Mucosa of gallbladder (tissue), 1 donor: Measurements from ENCODE around the gene RACK1. TPM values are rescaled to one million over a fixed set of nuclear protein-coding genes. Genes with fewer than 3 reads are reported as not detected.

ENCODE experiments used
- DNase-seq: peaks from one replicate; pipeline ENCODE4 v3.0.0-alpha.2; 2020; ENCODE audit warnings: low spot score
- total RNA-seq: library from RNA; stranded (reverse); gene quantifications from one replicate; pipeline ENCODE4 v1.2.1, GENCODE V29; 2021
- donor health status: DM: no; HTN: no; CAD: no.

The RACK1 gene
- total RNA-seq, 1 donor from 2014 or later = 1,033 TPM

DNA sequence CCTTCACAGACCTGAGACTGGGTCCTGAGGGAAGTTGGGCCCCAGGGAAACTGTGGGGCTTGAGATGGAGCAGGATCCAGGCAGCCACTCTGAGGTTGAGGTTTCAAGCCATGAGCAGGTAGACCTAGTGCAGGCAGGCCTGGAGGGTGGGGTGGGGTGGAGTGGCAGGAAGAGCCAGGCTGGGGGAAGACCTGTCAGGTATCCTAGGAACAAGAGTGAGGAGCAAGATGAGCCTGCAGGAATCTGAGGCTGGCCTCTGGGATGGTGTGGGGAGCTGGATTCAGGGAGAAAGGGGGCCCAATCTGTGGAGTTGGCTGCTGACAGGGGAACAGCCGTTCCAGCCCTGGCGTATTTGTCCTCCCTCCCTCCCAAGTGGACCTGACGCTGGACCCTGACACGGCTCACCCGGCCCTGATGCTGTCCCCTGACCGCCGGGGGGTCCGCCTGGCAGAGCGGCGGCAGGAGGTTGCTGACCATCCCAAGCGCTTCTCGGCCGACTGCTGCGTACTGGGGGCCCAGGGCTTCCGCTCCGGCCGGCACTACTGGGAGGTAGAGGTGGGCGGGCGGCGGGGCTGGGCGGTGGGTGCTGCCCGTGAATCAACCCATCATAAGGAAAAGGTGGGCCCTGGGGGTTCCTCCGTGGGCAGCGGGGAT, 9.8 kb downstream of the RACK1 start:
- DNase-seq = no peak

DNA sequence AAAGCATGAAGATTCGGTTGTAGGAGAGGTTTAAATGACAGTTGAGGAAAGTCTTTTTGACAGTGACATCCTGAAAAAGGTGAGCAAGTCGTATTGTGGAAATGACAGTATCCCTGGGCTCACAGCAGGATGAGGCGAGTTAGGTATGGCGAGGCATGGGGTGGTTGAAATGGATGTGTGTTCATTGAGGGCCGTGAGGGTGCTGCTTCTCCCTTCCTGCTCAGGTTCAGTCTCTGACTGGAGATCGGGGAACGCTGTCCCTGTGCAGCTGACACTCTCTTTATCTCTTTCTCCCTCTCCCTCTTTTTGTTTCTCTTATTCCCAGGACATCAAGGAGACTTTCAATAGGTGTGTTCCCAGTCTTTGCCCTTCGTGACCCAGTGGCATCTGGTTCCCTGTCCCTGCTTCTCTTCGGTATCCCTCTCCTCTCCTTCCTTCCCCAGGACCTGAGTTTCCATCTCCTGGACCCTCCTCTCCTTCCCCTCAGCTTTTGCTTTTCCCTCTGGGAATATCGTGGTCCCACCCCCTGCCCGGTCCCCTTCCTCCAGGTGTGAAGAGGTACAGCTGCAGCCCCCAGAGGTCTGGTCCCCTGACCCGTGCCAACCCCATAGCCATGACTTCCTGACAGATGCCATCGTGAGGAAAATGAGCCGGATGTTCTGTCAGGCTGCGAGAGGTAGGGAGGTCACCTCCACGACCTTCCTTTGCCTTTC, 10.5 kb downstream of the RACK1 start:
- no peak for DNase-seq

DNA sequence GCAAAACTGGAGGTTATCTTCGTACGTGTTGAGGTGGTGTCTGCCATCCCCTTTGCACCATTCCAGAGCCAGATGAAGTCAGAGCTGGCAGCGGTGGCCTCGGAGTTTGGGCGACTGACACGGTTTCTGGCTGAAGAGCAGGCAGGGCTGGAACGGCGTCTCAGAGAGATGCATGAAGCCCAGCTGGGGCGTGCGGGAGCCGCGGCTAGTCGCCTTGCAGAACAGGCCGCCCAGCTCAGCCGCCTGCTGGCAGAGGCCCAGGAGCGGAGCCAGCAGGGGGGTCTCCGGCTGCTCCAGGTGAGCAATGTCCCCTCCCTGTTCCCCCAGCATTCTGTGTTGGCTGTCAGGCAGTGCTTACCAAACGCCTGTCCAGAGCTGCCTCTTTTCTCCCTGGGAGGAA, 11.1 kb downstream of the RACK1 start:
- DNase-seq = no peak

DNA sequence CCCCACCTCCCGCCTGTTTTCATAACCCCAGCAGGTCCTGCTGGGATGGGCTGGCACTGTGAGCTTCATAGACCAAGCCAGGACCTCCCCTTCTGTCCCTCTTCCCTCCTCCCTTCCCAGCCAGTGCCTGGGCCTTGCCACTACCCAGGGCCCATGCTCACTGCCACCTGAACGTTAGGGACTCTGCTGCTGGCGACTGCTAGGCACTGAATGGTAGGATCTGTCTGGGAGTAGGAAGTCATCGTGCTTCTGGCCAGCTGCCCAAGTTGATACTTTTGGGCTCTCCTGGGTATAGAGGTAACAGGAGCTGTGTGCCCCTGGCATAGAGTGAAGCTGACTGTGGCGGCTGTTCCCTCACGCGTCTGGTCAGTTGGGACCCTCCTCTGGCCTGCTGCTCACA, 12.3 kb downstream of the RACK1 start:
- no peak for DNase-seq

DNA sequence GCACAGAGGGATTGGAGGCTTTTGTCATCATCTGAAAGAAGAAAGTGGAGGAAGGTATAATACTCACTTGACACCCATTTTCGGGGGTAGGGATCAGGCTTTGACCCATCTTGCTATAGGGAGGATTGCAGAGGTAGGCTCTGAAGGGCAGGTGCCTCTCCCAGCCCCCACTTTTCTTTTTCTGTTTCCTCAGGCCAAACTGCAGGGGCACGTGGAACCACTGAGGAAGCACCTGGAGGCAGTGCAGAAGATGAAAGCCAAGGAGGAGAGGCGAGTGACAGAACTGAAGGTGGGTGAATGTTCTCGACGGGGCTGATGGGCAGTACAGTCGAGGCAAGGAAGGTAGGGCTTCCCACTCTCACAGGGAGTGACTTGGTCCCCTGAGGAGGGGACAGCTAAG, 13.2 kb downstream of the RACK1 start:
- no peak for DNase-seq

DNA sequence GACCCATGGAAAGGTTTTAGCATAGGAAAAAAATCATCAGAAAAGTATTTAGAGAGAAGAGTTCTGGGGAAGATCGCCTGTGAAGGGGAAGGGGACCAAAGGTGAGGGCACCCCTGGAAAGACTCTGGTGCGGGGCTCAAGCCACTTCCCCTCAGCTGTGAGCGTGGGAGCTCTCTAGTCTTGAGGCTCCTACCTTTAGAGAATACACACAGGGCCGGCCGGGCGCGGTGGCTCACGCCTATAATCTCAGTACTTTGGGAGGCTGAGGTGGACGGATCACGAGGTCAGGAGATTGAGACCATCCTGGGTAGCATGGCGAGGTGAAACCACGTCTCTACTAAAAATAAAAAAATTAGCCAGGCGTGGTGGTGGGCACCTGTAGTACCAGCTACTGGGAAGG, 13.7 kb downstream of the RACK1 start:
- DNase-seq = no peak

DNA sequence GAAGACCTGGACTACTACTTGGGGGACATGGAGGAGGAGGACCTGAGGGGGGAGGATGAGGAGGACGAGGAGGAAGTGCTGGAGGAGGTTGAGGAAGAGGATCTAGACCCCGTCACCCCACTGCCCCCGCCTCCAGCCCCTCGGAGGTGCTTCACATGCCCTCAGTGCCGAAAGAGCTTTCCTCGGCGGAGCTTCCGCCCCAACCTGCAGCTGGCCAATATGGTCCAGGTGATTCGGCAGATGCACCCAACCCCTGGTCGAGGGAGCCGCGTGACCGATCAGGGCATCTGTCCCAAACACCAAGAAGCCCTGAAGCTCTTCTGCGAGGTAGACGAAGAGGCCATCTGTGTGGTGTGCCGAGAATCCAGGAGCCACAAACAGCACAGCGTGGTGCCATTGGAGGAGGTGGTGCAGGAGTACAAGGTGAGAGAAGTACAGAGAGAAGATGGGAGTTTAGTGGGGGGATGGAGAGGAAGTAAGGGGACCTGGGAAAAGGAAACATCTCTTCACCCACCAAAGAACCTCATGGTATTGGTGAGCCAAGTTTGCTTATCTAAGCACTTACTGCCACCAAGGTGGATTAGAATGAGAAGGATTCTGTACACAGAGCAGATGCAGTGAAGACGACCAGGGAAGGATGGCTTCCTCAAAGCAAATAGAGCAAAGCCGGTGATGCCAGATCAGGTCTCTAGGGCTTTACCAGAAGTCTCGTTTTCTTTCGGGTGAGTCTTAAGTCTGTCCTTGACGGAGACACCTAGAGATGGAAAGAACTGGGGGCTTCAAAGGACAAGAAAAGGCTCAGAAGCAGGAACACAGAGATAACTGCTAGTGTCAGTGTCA, 19.1 kb downstream of the RACK1 start:
- no peak for DNase-seq

DNA sequence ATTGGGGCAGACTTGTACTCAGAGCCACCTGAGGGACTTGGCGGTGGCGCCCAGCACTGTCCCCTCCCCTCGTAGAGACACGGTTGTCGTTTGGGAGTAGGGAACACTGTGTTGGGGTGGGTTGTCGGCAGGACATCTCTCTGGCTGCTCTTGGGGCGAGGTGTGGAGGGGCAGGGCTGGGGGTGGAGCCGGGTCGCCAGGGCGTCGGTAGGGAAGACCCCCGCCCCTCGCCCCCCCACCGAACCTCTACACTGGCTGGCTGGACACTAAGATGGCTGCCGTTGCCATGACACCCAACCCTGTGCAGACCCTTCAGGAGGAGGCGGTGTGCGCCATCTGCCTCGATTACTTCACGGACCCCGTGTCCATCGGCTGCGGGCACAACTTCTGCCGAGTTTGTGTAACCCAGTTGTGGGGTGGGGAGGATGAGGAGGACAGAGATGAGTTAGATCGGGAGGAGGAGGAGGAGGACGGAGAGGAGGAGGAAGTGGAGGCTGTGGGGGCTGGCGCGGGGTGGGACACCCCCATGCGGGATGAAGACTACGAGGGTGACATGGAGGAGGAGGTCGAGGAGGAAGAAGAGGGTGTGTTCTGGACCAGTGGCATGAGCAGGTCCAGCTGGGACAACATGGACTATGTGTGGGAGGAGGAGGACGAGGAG, 19.8 kb downstream of the RACK1 start:
- DNase-seq = peak; percentile 51

DNA sequence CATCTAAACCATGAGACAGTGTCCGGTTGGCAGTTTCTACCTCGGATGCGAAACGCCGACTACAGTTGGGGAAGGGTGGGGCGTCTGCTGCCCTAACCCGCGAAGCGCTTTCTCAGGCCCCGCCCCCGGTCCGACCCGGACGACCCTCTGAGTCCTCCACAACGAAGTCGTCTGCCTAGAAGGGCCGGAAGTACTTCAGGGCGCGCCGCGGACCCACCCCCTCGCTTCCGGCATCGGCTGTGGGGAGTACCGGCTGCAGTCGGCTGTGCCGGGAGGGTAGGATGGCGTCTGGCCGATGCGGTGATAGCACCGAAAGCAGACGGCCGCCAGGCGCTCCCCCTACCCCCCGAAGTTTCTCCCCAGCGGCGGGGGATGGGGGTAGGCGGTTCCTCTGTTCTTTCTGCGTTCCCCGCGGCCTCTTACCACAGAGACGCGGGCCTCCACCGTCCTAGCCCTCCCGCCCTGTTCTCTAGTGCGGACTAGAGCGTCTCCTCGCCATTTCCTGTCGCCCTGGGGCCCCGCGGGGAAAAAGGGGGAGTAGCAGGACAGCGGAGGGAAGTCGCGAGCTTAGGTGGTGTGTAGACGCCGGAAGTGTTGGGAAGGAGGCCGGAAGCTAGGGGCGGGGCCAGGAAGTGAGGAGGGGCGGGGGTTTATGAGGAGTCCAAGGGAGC, 20.5 kb downstream of the RACK1 start, which contains the start of gene TRIM41:
Gene TRIM41, plus strand, starts transcription at position 224 of the 671 bp plus-strand sequence. CDS start 719 bp downstream, outside the sequence.
- DNase-seq = peak; percentile 98

DNA sequence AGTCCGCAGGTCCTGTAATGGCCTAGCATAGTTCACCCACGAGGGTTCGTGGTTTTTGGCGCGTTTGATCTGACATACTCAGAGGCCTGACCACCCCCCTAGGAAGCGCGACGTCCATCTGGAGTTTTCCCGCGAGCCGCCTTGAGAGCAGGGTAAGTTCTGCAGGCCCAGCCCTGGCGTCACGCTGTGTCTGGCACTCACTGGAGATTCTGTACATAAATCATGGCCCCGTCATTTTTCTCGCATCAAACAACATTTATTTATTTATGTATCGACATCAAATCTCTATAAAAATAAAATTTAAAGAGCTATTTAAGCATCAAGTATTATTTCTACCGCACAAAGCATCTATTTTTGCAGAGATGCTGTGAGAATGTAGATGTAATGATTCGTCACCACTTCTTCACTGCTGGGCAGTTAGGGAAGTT, 21.1 kb downstream of the RACK1 start:
- no peak for DNase-seq

DNA sequence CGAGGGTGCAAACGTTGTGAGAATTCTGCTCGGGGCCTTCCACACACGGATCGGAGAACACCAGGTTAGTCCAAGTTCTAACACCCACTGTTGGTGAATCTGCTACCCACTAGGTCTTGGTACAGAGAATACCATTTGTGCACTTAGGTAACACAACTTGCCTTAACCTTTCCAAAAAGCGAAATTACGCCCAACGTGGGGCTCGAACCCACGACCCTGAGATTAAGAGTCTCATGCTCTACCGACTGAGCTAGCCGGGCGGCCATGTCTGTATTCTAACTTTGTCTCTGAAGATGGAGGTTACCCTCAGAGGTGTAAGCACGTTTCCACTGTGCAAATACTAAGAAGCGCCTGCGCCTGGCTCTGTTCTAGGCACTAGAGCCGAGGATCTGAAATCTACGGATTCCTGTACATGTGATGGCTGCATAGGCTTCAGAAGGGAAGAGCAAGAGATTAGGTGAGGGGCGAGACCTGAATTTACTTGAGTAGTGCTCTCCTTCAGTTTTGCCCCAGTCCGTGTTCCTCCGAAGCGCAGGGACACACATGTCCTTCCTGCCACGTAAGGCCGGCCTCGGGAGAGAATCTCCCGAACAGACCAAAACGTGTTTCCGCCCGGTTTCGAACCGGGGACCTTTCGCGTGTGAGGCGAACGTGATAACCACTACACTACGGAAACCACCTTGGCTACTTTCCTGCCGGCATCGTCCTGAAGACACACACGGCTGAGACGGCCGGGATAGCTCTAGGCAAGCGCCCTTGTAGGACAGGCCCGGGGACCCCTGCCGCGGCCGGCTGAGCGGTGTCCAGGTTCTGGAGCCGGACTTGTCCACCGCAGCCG, 21.7 kb downstream of the RACK1 start:
- peak; percentile 98 for DNase-seq

DNA sequence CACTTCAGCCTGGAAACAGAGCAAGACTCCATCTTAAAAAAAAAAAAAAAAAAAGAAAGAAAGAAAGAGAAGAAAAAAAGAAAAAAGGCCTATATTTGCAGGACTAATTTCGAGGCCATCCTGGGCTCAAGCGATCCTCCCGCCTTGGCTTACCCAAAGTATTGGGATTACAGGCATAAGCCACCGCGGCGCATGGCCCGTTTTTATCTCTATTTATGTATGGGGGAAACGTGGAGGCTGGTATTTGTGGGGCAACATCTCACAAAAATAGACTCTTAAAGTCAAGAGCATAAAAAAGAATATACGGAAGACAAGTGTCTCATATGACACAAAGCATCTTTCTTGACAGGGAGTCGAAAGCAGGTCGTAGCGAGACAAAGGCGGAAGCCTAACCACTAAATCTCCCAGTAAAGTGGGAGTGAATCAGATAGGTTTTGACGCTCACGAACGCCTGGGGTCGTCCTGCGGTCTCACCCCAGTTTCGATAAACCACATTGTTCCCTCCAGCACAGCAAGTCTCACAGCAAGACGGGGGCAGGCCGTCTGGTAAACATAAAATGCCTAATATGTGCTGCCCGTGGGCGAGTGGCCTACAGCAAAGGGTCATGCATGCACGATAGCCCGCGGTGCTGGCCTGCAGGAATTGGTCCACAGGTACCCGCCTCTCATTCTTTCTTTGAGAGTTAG, 22.5 kb downstream of the RACK1 start:
- DNase-seq = peak; percentile 23

DNA sequence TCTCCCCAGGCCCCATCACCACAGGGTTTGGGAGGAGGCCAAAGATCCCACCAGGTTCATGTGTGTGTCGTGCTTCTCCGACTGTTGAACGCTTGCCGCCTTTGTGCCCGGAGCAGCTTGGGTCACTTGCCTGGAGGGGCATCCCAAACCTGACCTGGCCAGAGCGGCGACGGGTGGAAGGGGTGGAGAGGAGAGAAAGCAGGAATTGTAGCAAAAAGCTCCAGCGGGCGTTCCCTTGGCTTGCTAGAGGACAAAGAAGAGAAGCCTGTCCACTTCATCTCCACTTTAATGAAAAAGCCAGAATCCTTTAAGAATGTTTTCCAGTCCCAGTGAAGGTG, 23.6 kb downstream of the RACK1 start:
- no peak for DNase-seq

DNA sequence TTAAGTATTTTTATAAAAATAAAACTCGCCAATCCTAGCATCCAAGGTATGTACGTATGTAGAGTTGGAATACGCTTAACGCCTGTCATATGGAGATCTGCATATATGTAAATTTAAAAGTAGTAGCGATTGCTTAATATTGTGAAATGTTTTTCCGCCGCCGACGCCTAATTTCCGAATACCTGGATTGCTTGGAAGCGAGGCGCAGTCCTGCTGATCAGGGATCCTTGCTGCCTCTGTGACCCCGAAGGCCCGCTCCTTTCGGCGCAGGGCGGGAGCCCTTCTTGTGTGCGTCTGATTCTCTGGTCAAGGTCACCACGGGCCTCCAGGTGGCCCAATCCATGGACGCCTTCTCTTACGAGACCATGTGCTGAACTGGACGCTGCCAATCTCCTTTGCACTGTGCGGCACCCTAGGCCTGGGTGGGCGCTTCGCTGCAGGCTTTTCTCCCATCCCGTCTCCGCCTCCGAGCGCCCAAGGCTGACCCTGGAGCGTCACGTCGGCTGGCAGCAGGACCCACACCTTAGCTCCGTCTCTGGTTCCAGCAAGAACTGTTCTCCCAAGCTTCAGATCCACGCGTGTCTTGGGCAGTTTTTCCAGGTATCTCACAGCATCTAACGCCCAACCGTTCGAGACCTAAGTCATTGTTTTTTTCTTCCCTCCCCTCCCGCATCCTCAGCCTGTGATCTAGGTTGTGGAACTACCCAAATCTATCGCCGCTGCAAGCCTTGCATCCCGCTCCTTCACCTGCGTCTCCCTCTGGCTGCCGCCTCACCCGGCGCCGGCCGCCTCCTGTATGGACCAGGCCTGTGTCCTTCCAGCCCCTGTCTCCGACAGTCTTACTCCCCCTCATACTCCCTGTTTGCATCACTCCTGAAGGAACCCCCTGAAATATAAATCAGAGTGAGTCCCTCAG, 24.2 kb downstream of the RACK1 start:
- DNase-seq = no peak

DNA sequence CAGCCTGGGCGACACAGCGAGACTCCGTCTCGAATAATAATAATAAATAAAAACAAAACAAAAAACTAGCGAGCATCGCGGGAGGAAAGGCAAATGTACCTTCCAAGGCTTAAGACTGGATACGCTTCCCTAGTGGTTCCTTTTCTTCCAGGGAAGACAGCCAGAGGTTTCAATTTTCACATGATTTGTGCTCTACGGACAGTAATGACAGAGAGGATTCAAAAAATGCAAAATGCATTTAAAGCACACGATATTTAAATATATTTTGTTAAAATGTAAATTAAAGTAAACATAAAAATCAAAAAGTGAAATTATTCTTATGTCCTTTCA, 24.9 kb downstream of the RACK1 start:
- DNase-seq = no peak

DNA sequence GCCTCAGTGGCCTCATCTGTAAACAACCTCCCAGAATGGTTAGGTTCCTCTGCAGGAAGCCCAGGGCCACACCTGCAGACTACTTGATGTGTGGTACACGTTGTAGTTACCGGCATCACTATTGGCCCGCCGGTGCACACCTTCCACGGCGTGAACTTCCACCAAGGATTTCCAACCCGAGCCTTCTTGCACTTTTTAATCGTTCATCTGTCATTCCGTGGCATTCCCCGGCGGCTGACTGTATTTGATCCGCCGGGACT, 26.0 kb downstream of the RACK1 start:
- no peak for DNase-seq

DNA sequence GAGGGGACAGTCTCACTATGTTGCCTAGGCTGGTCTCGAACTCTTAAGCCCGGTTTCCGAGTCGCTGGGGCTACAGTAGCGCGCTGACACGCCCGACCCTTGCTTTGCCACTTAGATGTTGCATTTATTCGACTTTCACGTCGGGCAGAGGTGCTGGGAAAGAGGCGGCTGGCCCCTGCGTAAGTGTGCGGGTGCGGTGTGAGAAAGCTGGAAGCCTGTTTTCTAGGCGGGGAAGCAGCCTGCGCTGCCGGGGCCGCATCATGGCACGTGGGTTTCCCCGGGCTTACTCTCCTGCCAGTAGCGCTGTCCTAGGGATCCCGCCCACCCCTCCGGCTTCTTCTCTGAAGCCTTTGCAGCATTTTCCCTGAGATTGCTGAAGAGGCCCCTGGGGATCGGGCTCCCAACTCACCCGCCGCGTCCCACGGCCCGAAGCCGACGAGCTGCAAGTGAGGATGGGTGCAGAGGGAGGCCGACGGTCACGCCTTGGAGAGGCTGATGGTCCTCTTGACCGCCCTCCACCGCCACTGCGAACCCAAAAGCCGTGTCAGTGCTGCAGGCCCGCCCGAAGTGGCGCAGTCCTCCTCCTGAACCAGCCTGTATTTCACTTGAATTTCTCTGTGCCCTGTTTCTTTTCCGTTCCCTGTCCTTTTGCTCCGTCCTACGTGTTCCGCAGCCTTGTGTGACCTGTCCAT, 26.4 kb downstream of the RACK1 start:
- DNase-seq = no peak
